CD4-positive, alpha-beta T cell treated with Interleukin-17A for 1 hour (primary cell): Measurements from ENCODE around the gene CAMTA1.

ENCODE experiments used
- DNase-seq: peaks from one replicate; pipeline ENCODE4 v3.0.0-alpha.2; 2020

CAMTA1 gene

DNA sequence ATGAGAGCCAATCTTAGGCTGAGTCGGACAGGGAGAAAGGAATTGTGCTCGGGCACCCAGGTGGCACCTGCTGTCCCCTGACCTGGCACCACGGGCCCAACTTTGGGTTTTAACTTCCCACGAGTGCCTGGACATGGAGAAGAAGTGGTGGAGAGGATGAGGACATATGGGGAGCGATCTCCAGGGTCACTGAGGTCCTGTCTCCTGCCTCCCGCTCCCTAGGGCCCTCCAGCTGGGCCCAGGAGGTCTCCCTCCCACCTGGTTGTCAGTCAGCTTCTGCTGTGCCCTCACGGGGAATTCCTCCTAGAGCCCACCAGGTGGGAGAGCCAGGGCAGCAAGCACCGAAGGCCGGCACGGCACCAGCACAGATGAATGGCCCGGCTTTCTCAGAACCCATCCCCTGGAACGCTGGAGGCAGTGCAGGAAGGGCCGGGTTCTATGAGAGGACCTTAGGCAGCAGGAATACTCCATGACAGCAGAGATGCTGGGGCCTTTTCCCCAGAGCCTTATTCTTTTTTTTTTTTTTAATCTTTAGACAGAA lies 435.5 kb downstream of the CAMTA1 start:
- no peak for DNase-seq

DNA sequence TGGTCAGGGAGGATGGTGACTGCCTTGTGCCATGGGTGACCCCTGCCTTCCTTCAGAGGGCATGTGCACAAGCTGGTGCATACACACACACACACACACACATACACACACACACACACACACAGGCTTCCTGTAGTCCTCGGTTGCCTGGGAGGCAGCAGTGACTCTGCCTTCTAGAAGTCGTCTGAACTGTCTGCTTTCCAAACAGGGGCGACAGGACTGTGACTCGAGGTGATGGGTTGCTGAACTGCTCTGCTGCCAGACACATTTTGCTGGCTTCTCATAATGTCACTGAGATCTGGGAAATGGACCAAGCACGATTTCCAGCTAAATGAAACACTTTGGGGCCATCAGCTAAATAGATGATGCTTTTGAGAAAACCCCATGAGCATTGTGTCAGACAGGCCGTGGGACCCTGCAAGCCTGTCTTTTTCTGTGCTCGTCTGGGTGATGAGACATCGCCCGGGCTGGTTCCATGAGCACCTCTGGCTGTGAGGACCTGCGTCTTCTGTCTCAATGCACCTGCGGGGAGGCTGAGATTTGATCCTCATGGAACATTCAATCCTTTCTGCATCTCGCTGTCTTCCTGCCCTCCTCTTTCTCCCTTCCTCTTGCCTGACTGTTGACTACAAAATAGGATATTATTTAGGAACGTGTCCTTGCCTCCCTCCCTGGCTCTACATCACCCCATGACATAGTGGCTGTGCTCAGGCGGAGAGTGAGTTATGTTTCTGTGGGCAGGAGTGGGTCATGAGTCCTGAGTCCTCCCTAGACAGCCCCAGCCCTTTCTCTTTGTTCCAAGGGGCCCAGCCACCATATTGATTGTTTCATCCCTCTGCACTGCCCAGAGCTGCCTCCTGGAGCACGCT lies 436.8 kb downstream of the CAMTA1 start:
- DNase-seq, result no peak

- DNase-seq, result no peak
Measured at GRCh38 chr1:7222695-7223015, 437.4 kb downstream of the CAMTA1 start.

DNA sequence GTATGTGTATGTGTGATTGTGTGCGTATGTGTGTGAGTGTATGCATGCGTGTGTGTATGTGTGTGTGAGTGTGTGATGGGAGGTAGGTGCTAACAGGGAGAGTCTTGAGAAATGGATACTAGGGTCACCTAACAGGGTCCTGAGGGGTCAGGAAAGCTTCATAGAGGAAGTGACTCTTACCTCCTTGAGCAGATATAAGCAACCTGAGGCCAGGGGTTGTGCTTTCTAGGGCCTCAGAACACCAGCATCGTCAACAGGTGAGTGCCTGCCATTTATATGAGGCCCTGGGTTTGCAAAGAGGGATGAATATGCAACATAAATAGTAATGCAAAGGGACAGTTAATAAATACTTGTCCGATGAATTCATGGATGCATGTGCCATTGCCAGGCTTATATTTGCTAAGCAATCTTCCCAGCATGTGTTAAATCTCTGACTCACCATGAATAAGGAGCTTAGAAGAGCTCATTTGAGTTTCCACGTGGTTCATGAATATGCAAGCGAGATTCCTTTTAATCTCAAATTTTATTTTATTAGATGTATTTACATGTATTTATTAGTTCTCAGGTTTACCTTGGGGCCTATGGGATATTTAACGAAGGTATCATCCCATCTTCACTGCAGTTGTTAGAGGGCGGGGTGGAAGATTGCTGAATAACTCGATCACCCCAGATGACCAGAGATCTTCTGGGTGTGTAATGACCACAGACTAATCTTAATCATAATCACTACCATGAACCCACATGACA lies 438.3 kb downstream of the CAMTA1 start:
- DNase-seq, result no peak

- DNase-seq, result no peak
Measured at GRCh38 chr1:7224081-7224534, 438.9 kb downstream of the CAMTA1 start.

DNA sequence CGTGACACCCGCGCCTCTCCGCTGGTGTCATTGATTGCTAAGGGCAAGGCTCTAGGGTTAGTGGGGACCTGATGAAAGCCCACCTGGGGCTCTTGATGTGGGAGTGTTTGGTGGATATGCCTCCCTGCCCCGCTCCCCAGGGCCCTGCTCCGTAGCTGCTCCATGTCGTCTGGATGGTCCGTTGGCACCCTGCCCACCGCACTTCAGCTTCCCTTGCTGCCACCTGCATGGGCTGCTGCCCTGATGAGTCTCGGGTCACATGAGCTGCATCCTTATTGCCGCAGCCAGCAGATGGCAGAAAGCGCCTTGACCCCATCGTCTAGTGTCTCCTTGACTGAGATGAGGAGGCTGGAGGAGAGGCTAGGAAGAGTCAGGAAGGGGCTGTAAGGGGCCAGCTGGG lies 439.4 kb downstream of the CAMTA1 start:
- no peak for DNase-seq

GRCh38 chr1:7225711-7226505 lies 440.7 kb downstream of the CAMTA1 start:
- no peak for DNase-seq

DNA sequence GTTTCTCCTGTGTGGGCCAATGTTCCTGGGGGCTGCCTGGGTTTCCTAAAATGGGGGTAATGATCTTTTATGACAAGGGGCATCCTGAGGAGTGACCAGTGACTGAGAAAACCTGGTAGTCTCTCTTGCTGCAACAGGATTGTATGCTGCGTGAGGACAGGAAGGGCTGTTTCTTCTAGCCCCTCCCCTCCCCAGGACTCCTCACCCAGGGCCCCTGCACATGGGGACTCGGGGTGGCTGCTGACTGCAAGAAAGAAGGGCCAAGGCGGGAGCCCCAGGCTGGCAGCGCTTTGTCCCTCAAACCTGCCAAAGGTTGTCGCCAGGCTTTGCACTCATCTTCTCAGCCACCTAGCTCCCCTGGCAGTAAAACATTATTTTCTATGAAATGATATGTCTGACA lies 442.4 kb downstream of the CAMTA1 start:
- DNase-seq, result no peak

GRCh38 chr1:7228252-7228961 lies 443.2 kb downstream of the CAMTA1 start:
- DNase-seq, result no peak

- no peak for DNase-seq
Measured at GRCh38 chr1:7229186-7229585, 443.9 kb downstream of the CAMTA1 start.

DNA sequence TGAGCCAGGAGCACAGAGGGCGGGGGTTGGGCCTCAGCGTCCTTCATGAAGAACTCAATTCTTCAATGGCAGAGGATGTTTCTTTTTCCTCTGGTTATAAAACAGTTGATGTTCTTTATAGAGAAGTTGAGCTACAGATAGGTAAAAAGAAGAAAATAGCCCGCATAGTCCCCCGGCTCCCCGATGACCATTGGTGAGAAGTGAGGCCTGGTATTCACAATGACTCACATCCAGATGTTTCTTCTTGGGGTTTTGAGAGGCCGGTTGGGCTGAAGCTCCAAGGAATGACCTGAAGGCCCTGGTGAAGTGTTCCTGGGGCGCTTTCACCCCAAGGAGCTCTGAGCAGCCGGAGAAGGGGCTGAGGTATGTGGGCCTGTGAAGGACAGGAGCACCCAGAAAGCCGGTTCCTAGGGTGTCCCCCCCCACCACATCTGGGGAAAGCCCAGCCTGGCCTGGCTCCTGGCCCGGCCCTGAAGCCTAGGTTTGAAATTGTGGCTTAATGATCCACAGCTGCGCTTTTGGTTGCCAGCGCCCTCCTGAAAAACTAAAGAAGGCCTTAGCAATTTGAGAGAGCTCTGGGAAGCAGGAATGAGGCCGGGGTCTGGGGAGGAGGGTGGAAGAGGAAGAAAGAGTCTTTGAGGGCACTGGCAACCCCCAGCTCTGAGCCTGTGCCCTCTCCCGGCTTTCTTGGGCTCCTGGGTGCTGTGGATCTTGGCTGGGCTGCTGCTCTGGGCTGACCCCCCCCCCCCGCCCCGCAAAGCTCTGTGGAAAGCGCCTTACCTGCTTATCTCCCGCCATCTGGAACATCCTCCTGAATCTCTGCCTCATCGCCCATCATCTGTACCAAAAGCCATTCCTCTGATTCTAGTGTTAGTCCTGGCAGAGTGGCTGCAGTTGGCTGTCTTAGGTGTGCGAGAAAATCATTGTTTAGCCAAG lies 444.7 kb downstream of the CAMTA1 start:
- no peak for DNase-seq

GRCh38 chr1:7232441-7233236 lies 447.4 kb downstream of the CAMTA1 start:
- DNase-seq, result no peak

DNA sequence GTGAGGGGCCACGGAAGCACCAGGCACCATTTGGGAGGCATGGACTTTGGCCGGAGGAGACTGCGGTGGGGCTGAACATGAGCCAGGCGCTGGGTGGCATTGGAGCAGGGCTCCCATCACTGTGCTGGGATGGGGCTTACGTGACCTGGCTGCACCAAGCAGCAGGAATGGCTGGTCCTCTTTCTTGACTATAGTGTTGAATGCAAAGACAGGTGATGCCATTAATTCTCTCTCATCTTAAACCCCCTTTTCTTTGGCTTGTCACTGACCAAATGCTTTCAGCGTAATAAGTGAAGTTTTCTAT lies 447.9 kb downstream of the CAMTA1 start:
- DNase-seq, result no peak

GRCh38 chr1:7233646-7234470 lies 448.6 kb downstream of the CAMTA1 start:
- no peak for DNase-seq

GRCh38 chr1:7234471-7234755 lies 449.2 kb downstream of the CAMTA1 start:
- no peak for DNase-seq

- no peak for DNase-seq
Measured at GRCh38 chr1:7235871-7236517, 450.7 kb downstream of the CAMTA1 start.

- DNase-seq, result no peak
Measured at GRCh38 chr1:7236844-7237515, 451.7 kb downstream of the CAMTA1 start.

GRCh38 chr1:7247158-7247557 lies 461.9 kb downstream of the CAMTA1 start:
- no peak for DNase-seq
